PFSK-1 (cell line): ENCODE results near the gene SFXN2.

ENCODE experiments used
- POLR2AphosphoS5 ChIP-seq: IDR thresholded peaks from 2 replicates; pipeline ENCODE4 v1.6.1; 2012; ENCODE audit warnings: low read depth, mild to moderate bottlenecking, control low read depth, low read length, moderate library complexity
- TAF1 ChIP-seq: IDR thresholded peaks from 2 replicates; pipeline ENCODE4 v1.6.1; 2012; ENCODE audit warnings: low read length, control low read depth, borderline replicate concordance; ENCODE audit not compliant: insufficient read depth

GRCh38 chr10:102676534-102677315 lies 37.7 kb upstream of the SFXN2 start:
- TF ChIP-seq POLR2AphosphoS5 (no peak), TAF1 (no peak)
